Testis (tissue), 3 donors: ENCODE results near the gene ADISSP. TPM values are rescaled to one million over a fixed set of nuclear protein-coding genes. Genes with fewer than 3 reads are reported as not detected.

Experiments used
- DNase-seq: peaks from one replicate; pipeline ENCODE4 v3.0.0-alpha.2; 2019
- H3K27ac ChIP-seq, 2 donors: fragments of 200-600 bp; sonication (generic); one replicate each; pipeline ENCODE4 v1.5.1; 2019
- H3K27me3 ChIP-seq: fragments of 200-600 bp; sonication (generic); one replicate; pipeline ENCODE4 v1.5.1; 2019
- H3K36me3 ChIP-seq: fragments of 200-600 bp; sonication (generic); one replicate; pipeline ENCODE4 v1.5.1; 2017; ENCODE audit warnings: low read depth; ENCODE audit errors: missing control alignments
- H3K4me1 ChIP-seq: fragments of 200-600 bp; sonication (generic); one replicate; pipeline ENCODE4 v1.5.1; 2019
- H3K4me3 ChIP-seq, 2 donors: fragments of 200-600 bp; sonication (generic); one replicate each; pipeline ENCODE4 v1.5.1; 2017 to 2019
- H3K9me3 ChIP-seq: fragments of 200-600 bp; sonication (generic); one replicate; pipeline ENCODE4 v1.5.1; 2017
- CTCF ChIP-seq, 3 experiments: fragments of 450-650 bp in 2 of 3; fragments of 200-600 bp in 1 of 3; sonication (generic) in 1 of 3; IDR thresholded peaks; one replicate each; pipeline ENCODE4 v1.5.1; 2016 to 2019; ENCODE audit warnings: antibody characterized with exemption in 3 of 3, mild to moderate bottlenecking in 2 of 3, moderate library complexity in 1 of 3
- POLR2A ChIP-seq: fragments of 450-650 bp; IDR thresholded peaks from one replicate; pipeline ENCODE4 v1.6.1; 2017; ENCODE audit warnings: antibody characterized with exemption, mild to moderate bottlenecking, moderate library complexity
- WGBS, 2 donors: methylation state at CpG; one replicate each; pipeline ENCODE4 v1.1.5; 2018; 5-methylcytosine and 5-hydroxymethylcytosine counted together
- intact Hi-C: fragments of 100-400 bp; cut with DNase I; formaldehyde crosslinking; loops from one replicate; pipeline ENCODE4 v1.15.1; 2023; ENCODE audit warnings: low total_unique reads
- polyA plus RNA-seq: library from polyadenylated mRNA; stranded (reverse); fragments of 350-450 nt; fragmentation: Illumina TruSeq; extraction: RNeasy Lipid Tissue Mini Kit (QIAGEN cat#74804); gene quantifications from one replicate; pipeline ENCODE4 v1.2.3, GENCODE V29; 2014; ENCODE audit warnings: low read depth, low replicate concordance; ENCODE audit not compliant: insufficient read depth
- total RNA-seq, 2 donors: library from RNA; depleted of rRNA; stranded (reverse); fragments of >200 nt; gene quantifications; one replicate each; pipeline ENCODE4 v1.2.3, GENCODE V29; 2016

The ADISSP gene
- total and polyA plus RNA-seq, 3 donors from 2014 or later, result 17.6 to 36.5 (median 19.7) TPM

DNA sequence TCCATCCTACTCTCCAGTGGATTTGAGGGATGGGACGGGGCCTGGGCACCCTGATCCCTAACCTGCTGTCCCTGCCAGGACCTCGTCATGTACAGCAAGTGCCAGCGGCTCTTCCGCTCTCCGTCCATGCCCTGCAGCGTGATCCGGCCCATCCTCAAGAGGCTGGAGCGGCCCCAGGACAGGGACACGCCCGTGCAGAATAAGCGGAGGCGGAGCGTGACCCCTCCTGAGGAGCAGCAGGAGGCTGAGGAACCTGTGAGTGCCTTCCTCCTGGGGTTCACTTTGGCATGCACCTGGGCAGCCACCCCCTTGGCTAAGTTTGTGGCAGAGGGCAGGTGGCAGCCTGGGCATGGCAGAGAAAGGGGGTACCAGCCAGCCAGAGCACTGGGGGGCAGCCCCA is 34.3 kb upstream of the ADISSP start:
- TF ChIP-seq CTCF (IDR thresholded peaks at IDR 0.05) (no peak), POLR2A (no peak)
- H3K9me3 ChIP-seq, result no peaks in the 10 kb centered on the region
- no peak for DNase-seq
- H3K4me3 ChIP-seq, result no peak overlapping the region
- 80 to 97% methylated on average over 1 to 13 of the region's 13 CpGs for whole genome bisulfite sequencing, 2 donors
- H3K27ac ChIP-seq, result no peak overlapping the region
- intact Hi-C loops, result no loop called here
- H3K4me1 ChIP-seq, result peaks cover 11% of the 10 kb centered on the region
- no peaks in the 10 kb centered on the region for H3K36me3 ChIP-seq
- no peaks in the 10 kb centered on the region for H3K27me3 ChIP-seq

- no peak overlapping the region for H3K4me3 ChIP-seq
- no peak for DNase-seq
These were observed 33.7 kb upstream of the ADISSP start for GRCh38 chr20:3801299-3801698.

DNA sequence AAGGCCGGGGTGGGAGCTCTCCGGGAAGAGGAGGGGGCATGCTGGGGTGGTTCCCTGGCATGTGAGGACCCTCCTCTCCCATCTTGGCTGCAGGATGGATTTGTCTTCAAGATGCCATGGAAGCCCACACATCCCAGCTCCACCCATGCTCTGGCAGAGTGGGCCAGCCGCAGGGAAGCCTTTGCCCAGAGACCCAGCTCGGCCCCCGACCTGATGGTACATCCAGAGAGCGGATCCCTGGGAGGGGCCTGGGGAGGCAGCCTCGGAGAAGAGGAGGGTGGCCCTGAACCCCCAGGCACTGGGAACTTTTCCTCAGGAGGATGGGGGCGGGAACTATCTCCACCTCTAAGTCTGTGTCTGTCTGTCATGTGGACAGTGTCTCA is 33.3 kb upstream of the ADISSP start:
- H3K27me3 ChIP-seq, result no peaks in the 10 kb centered on the region
- H3K9me3 ChIP-seq, result no peaks in the 10 kb centered on the region
- no peaks in the 10 kb centered on the region for H3K36me3 ChIP-seq
- H3K4me3 ChIP-seq, result no peak overlapping the region
- no peak overlapping the region for H3K27ac ChIP-seq
- WGBS, 2 donors, result 83 to 98% methylated on average over 2 to 8 of the region's 8 CpGs
- DNase-seq, result no peak
- TF ChIP-seq CTCF (IDR thresholded peaks at IDR 0.05) (no peak), POLR2A (no peak)
- intact Hi-C loops, result no loop called here
- H3K4me1 ChIP-seq, result peaks cover 3% of the 10 kb centered on the region

More at GRCh38 chr20:3801299-3801698, 33.7 kb upstream of the ADISSP start:
- intact Hi-C loops, result no loop called here
- no peak for TF ChIP-seq CTCF (IDR thresholded peaks at IDR 0.05)
- no peak for TF ChIP-seq POLR2A
- WGBS, 2 donors, result 87 to 94% methylated on average over 4 of the region's 4 CpGs
- no peaks in the 10 kb centered on the region for H3K27me3 ChIP-seq
- peaks cover 6% of the 10 kb centered on the region for H3K4me1 ChIP-seq
- H3K9me3 ChIP-seq, result no peaks in the 10 kb centered on the region
- no peaks in the 10 kb centered on the region for H3K36me3 ChIP-seq
- no peak overlapping the region for H3K27ac ChIP-seq

DNA sequence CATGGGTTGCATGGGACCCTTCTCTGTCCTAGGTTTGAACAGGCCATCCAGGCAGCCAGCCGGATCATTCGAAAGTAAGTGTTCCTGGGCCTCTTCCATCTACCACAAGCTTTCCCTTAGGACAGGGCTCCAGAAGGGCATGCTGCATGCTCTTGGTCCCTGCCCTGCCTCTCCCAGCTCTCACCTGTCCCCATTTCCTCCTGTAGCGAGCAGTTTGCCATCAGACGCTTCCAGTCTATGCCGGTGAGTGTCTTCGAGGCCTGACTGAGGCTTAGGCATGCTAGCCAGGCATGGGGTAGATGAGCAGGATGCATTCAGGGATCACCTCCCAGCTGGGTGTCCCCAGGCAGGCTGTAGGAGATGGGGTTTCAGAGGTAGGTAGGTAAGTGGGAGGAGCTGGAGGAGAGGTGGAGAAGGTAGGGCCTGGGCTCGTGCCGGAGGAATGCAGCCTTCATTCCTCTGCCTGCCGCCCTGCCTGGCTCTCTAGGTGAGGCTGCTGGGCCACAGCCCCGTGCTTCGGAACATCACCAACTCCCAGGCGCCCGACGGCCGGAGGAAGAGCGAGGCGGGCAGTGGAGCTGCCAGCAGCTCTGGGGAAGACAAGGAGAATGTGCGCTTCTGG is 32.8 kb upstream of the ADISSP start:
- H3K27ac ChIP-seq, result no peak overlapping the region
- no peaks in the 10 kb centered on the region for H3K36me3 ChIP-seq
- 92 to 95% methylated on average over 12 to 18 of the region's 18 CpGs for WGBS, 2 donors
- no peak overlapping the region for H3K4me3 ChIP-seq
- H3K4me1 ChIP-seq, result peaks cover 3% of the 10 kb centered on the region
- intact Hi-C loops, result no loop called here
- no peaks in the 10 kb centered on the region for H3K27me3 ChIP-seq
- H3K9me3 ChIP-seq, result no peaks in the 10 kb centered on the region
- TF ChIP-seq CTCF (IDR thresholded peaks at IDR 0.05), result no peak
- TF ChIP-seq POLR2A, result no peak
- no peak for DNase-seq

DNA sequence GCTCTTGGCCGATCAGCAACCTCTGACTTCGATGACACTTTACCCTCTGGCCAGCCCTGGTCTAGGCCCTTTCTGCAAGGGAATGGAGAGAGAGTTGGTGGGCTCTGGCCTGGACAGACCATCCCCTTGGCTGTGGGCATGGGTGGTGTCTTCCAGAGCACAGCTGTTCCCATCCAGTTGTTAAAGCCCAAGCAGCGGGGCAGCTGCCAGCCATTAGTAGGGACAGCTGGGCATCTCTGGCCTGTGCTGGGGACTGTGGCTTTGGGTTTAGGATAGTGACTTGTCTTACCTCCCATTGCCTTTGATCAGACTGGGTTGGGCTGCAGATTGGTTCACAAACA is 31.3 kb upstream of the ADISSP start:
- H3K27me3 ChIP-seq, result no peaks in the 10 kb centered on the region
- H3K4me1 ChIP-seq, result peaks cover 3% of the 10 kb centered on the region
- intact Hi-C loops, result no loop called here
- TF ChIP-seq CTCF (IDR thresholded peaks at IDR 0.05), result no peak
- no peak for TF ChIP-seq POLR2A
- no peak overlapping the region for H3K27ac ChIP-seq
- no peak for DNase-seq
- H3K9me3 ChIP-seq, result no peaks in the 10 kb centered on the region
- H3K4me3 ChIP-seq, result no peak overlapping the region
- no peaks in the 10 kb centered on the region for H3K36me3 ChIP-seq
- WGBS, 2 donors, result 96 to 100% methylated on average over 2 to 3 of the region's 3 CpGs
